ENCODE results near the gene FBXL2.
"Not testable (repeated sequence)": the region's sequence is repeated elsewhere in the genome, so short reads cannot be mapped to it uniquely, and the experiment has no call there.

Gene FBXL2

GRCh38 chr3:33317963-33318709, 40.9 kb downstream of the FBXL2 start:
- DNase-seq, result no peak

- DNase-seq, result no peak
Observed at GRCh38 chr3:33318710-33319380, 41.6 kb downstream of the FBXL2 start.

- DNase-seq, result no peak
Observed at GRCh38 chr3:33322412-33322811, 45.2 kb downstream of the FBXL2 start.

GRCh38 chr3:33331414-33331813, 54.2 kb downstream of the FBXL2 start:
- DNase-seq, result no peak

- DNase-seq, result no peak
Observed at GRCh38 chr3:33334364-33334763, 57.1 kb downstream of the FBXL2 start.

GRCh38 chr3:33338936-33339465, 61.8 kb downstream of the FBXL2 start:
- not testable (repeated sequence) for DNase-seq

GRCh38 chr3:33339758-33340157, 62.5 kb downstream of the FBXL2 start:
- DNase-seq, result no peak

- DNase-seq, result no peak
Observed at GRCh38 chr3:33355611-33356010, 78.4 kb downstream of the FBXL2 start.

GRCh38 chr3:33358172-33358781, 81.0 kb downstream of the FBXL2 start:
- no peak for DNase-seq

GRCh38 chr3:33360136-33360825, 83.0 kb downstream of the FBXL2 start:
- DNase-seq, result no peak

- DNase-seq, result no peak
Observed at GRCh38 chr3:33363113-33363800, 86.0 kb downstream of the FBXL2 start.

GRCh38 chr3:33364060-33364459, 86.8 kb downstream of the FBXL2 start:
- DNase-seq, result no peak

GRCh38 chr3:33364531-33365128, 87.4 kb downstream of the FBXL2 start:
- no peak for DNase-seq

- peak; percentile 29 for DNase-seq
Observed at GRCh38 chr3:33372218-33373081, 95.2 kb downstream of the FBXL2 start.

GRCh38 chr3:33373082-33373437, 95.8 kb downstream of the FBXL2 start:
- no peak for DNase-seq

GRCh38 chr3:33377489-33377888, 100.2 kb downstream of the FBXL2 start:
- no peak for DNase-seq

GRCh38 chr3:33377931-33378330, 100.7 kb downstream of the FBXL2 start:
- no peak for DNase-seq

GRCh38 chr3:33380653-33381052, 103.4 kb downstream of the FBXL2 start:
- no peak for DNase-seq

GRCh38 chr3:33383951-33384350, 106.7 kb downstream of the FBXL2 start:
- DNase-seq, result no peak

GRCh38 chr3:33385423-33385822, 108.2 kb downstream of the FBXL2 start:
- peak; percentile 23 for DNase-seq

GRCh38 chr3:33386631-33387030, 109.4 kb downstream of the FBXL2 start:
- DNase-seq, result no peak

All from activated T-cell treated with anti-CD3 and anti-CD28 coated beads, Interleukin-2, amount 50 U/mL, for 1 hour (primary cell).